H9 (cell line): Measurements from ENCODE around the gene ABCB11. TPM values are rescaled to one million over a fixed set of nuclear protein-coding genes. Genes with fewer than 3 reads are reported as not detected.

Experiments
- DNase-seq: peaks from one replicate; pipeline ENCODE4 v3.0.0-alpha.2; 2017
- H2AFZ ChIP-seq: one replicate; pipeline ENCODE4 v1.6.1; 2013; ENCODE audit warnings: mild to moderate bottlenecking, low read length, control low read depth, moderate library complexity
- H2AK5ac ChIP-seq: 2 replicates; pipeline ENCODE4 v1.6.1; 2013; ENCODE audit warnings: low read length, control low read depth, mixed read lengths; ENCODE audit not compliant: insufficient read length
- H2BK120ac ChIP-seq: one replicate; pipeline ENCODE4 v1.6.1; 2013; ENCODE audit warnings: low read depth, mild to moderate bottlenecking, low read length, control low read depth, inconsistent platforms; ENCODE audit not compliant: poor library complexity, severe bottlenecking
- H2BK12ac ChIP-seq: 2 replicates; pipeline ENCODE4 v1.6.1; 2013; ENCODE audit warnings: low read length, control low read depth, mixed read lengths, low read depth; ENCODE audit not compliant: insufficient read length
- H2BK15ac ChIP-seq: 2 replicates; pipeline ENCODE4 v1.6.1; 2013; ENCODE audit warnings: low read depth, low read length, control low read depth
- H2BK20ac ChIP-seq: one replicate; pipeline ENCODE4 v1.6.1; 2013; ENCODE audit warnings: low read depth, mild to moderate bottlenecking, low read length, control low read depth, inconsistent platforms; ENCODE audit not compliant: poor library complexity, severe bottlenecking
- H2BK5ac ChIP-seq: 2 replicates; pipeline ENCODE4 v1.6.1; 2013; ENCODE audit warnings: low read length, control low read depth, mixed read lengths; ENCODE audit not compliant: insufficient read length
- H3K14ac ChIP-seq: 2 replicates; pipeline ENCODE4 v1.6.1; 2013; ENCODE audit warnings: low read length, control low read depth; ENCODE audit not compliant: insufficient read depth
- H3K18ac ChIP-seq: 2 replicates; pipeline ENCODE4 v1.6.1; 2013; ENCODE audit warnings: low read depth, mild to moderate bottlenecking, mixed read lengths, low read length, control low read depth; ENCODE audit not compliant: insufficient read length
- H3K23ac ChIP-seq: 2 replicates; pipeline ENCODE4 v1.6.1; 2013; ENCODE audit warnings: low read length, control low read depth, mixed read lengths, low read depth; ENCODE audit not compliant: insufficient read length
- H3K23me2 ChIP-seq: 2 replicates; pipeline ENCODE4 v1.6.1; 2013; ENCODE audit warnings: low read depth, mild to moderate bottlenecking, mixed read lengths, low read length, control low read depth; ENCODE audit not compliant: insufficient read length, poor library complexity, severe bottlenecking
- H3K27ac ChIP-seq: 2 replicates; pipeline ENCODE4 v1.5.1; 2013; ENCODE audit warnings: low read length, control low read depth, mixed read lengths, low read depth; ENCODE audit not compliant: insufficient read length
- H3K27me3 ChIP-seq: 2 replicates; pipeline ENCODE4 v1.6.1; 2013; ENCODE audit warnings: low read length, control low read depth, inconsistent platforms; ENCODE audit not compliant: insufficient read depth
- H3K4ac ChIP-seq: 2 replicates; pipeline ENCODE4 v1.6.1; 2013; ENCODE audit warnings: low read depth, mild to moderate bottlenecking, control low read depth, inconsistent platforms, low read length, moderate library complexity
- H3K4me1 ChIP-seq: 2 replicates; pipeline ENCODE4 v1.6.1; 2013; ENCODE audit warnings: low read length, control low read depth, inconsistent platforms; ENCODE audit not compliant: insufficient read depth
- H3K4me2 ChIP-seq: 2 replicates; pipeline ENCODE4 v1.6.1; 2013; ENCODE audit warnings: low read length, control low read depth, mixed read lengths; ENCODE audit not compliant: insufficient read length, insufficient read depth
- H3K56ac ChIP-seq: 2 replicates; pipeline ENCODE4 v1.6.1; 2013; ENCODE audit warnings: low read depth, mild to moderate bottlenecking, mixed read lengths, low read length, control low read depth; ENCODE audit not compliant: insufficient read length
- H3K79me1 ChIP-seq: 2 replicates; pipeline ENCODE4 v1.6.1; 2013; ENCODE audit warnings: low read depth, mild to moderate bottlenecking, moderate library complexity, low read length, control low read depth, inconsistent platforms; ENCODE audit not compliant: insufficient read depth, poor library complexity, severe bottlenecking
- H3K79me2 ChIP-seq: 2 replicates; pipeline ENCODE4 v1.6.1; 2013; ENCODE audit warnings: low read length, control low read depth, inconsistent platforms; ENCODE audit not compliant: insufficient read depth
- H3K9ac ChIP-seq: 2 replicates; pipeline ENCODE4 v1.6.1; 2013; ENCODE audit warnings: low read length, control low read depth, mixed read lengths; ENCODE audit not compliant: insufficient read length; ENCODE audit errors: extremely low read depth
- H3K9me3 ChIP-seq: one replicate; pipeline ENCODE4 v1.6.1; 2013; ENCODE audit warnings: low read depth, low read length, inconsistent platforms; ENCODE audit not compliant: control insufficient read depth
- H3T11ph ChIP-seq: one replicate; pipeline ENCODE4 v1.6.1; 2013; ENCODE audit warnings: mild to moderate bottlenecking, low read length, control low read depth, inconsistent platforms
- H4K20me1 ChIP-seq: one replicate; pipeline ENCODE4 v1.6.1; 2013; ENCODE audit not compliant: control insufficient read depth, insufficient read length, insufficient read depth
- H4K5ac ChIP-seq: 2 replicates; pipeline ENCODE4 v1.6.1; 2013; ENCODE audit warnings: low read depth, mild to moderate bottlenecking, mixed read lengths, low read length, control low read depth; ENCODE audit not compliant: insufficient read length
- H4K8ac ChIP-seq: replicated peaks from 2 replicates; pipeline ENCODE4 v1.6.1; 2013; ENCODE audit warnings: low read length, control low read depth, mixed read lengths, low read depth; ENCODE audit not compliant: insufficient read length
- H4K91ac ChIP-seq: 2 replicates; pipeline ENCODE4 v1.6.1; 2013; ENCODE audit warnings: low read depth, mild to moderate bottlenecking, moderate library complexity, mixed read lengths, low read length, control low read depth; ENCODE audit not compliant: insufficient read length
- H3K27ac Mint-ChIP-seq, 3 experiments: 2 replicates in 2 of 3; 3 replicates in 1 of 3; pipeline ENCODE4 v1.8.0; 2020 to 2021; ENCODE audit warnings: mixed read lengths in 3 of 3, mild to moderate bottlenecking in 1 of 3, moderate library complexity in 1 of 3
- H3K27me3 Mint-ChIP-seq: 2 replicates; pipeline ENCODE4 v1.8.0; 2021; ENCODE audit warnings: low read depth, mild to moderate bottlenecking, moderate library complexity, mixed read lengths
- H3K36me3 Mint-ChIP-seq, 3 experiments: 2 replicates in 2 of 3; 3 replicates in 1 of 3; pipeline ENCODE4 v1.8.0; 2020 to 2021; ENCODE audit warnings: low read depth in 3 of 3, mixed read lengths in 3 of 3; ENCODE audit not compliant: insufficient read depth in 1 of 3
- H3K4me1 Mint-ChIP-seq, 2 experiments: 2 replicates each; pipeline ENCODE4 v1.8.0; 2020; ENCODE audit warnings: mixed read lengths in 2 of 2
- H3K4me3 Mint-ChIP-seq, 2 experiments: 2 replicates in 1 of 2; 3 replicates in 1 of 2; pipeline ENCODE4 v1.8.0; 2020 to 2021; ENCODE audit warnings: mild to moderate bottlenecking in 2 of 2, mixed read lengths in 2 of 2, moderate library complexity in 1 of 2
- H3K9me3 Mint-ChIP-seq, 2 experiments: 2 replicates in 1 of 2; 3 replicates in 1 of 2; pipeline ENCODE4 v1.8.0; 2020; ENCODE audit warnings: mild to moderate bottlenecking in 2 of 2, mixed read lengths in 2 of 2, moderate library complexity in 1 of 2
- WGBS: extraction: QIAGEN DNeasy Blood & Tissue Kit; methylation state at CpG from one replicate; pipeline ENCODE4 v1.1.7; 2013; ENCODE audit warnings: missing lambda C conversion rate, low lambda C conversion rate, mixed read lengths; ENCODE audit not compliant: insufficient read length; ENCODE audit errors: extremely low coverage; 5-methylcytosine and 5-hydroxymethylcytosine counted together
- total RNA-seq: library from RNA; stranded (reverse); gene quantifications from 2 replicates; pipeline ENCODE4 v1.2.1, GENCODE V29; 2021
- TF ChIP-seq, protein P1 (sequence below): fragments of 200-600 bp; sonication (generic); conservative IDR thresholded peaks from 3 replicates; pipeline ENCODE4 v1.8.0; 2021; ENCODE audit warnings: antibody characterized with exemption, mild to moderate bottlenecking

ABCB11 gene
- total RNA-seq, 1 experiment from 2014 or later = not detected

DNA sequence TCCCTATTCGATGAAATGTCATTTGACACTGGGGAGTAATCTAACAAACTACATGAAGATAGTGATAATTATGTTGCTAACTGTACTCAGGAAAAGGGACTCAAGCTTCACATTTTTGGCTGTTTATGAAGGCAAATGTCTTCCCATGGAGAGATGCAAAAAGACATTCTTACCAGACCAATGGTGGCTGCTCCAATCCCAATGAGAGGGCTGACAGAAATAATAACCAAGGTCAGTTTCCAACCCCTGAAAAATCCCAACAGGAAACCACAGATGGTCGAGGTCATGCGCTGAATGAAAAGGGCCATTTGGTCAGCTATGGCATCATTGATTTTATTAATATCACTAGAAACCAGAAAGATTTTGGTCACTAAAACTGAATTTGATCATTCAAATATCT is 37.6 kb downstream of the ABCB11 start:
- H3K9ac ChIP-seq = no peak overlapping the region
- H3K4me2 ChIP-seq = no peak overlapping the region
- H2AK5ac ChIP-seq = no peak overlapping the region
- no peak overlapping the region for H3K27ac ChIP-seq
- H3K4me1 ChIP-seq = no peaks in the 10 kb centered on the region
- no peak overlapping the region for H2AFZ ChIP-seq
- no peak overlapping the region for H2BK15ac ChIP-seq
- H2BK120ac ChIP-seq = no peak overlapping the region
- no peak overlapping the region for H2BK12ac ChIP-seq
- TF ChIP-seq, protein P1, sequence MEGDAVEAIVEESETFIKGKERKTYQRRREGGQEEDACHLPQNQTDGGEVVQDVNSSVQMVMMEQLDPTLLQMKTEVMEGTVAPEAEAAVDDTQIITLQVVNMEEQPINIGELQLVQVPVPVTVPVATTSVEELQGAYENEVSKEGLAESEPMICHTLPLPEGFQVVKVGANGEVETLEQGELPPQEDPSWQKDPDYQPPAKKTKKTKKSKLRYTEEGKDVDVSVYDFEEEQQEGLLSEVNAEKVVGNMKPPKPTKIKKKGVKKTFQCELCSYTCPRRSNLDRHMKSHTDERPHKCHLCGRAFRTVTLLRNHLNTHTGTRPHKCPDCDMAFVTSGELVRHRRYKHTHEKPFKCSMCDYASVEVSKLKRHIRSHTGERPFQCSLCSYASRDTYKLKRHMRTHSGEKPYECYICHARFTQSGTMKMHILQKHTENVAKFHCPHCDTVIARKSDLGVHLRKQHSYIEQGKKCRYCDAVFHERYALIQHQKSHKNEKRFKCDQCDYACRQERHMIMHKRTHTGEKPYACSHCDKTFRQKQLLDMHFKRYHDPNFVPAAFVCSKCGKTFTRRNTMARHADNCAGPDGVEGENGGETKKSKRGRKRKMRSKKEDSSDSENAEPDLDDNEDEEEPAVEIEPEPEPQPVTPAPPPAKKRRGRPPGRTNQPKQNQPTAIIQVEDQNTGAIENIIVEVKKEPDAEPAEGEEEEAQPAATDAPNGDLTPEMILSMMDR = no peak
- Mint-ChIP-seq H3K36me3 (no peaks in the 10 kb centered on the region), H3K4me1 (peaks cover 0 to 4% of the 10 kb centered on the region in 2 experiments; a peak in 1 of 4 replicates), H3K27ac (no peak overlapping the region), H3K27me3 (no peaks in the 10 kb centered on the region), H3K9me3 (no peaks in the 10 kb centered on the region), H3K4me3 (no peak overlapping the region)
- H4K20me1 ChIP-seq = no peaks in the 10 kb centered on the region
- H3K9me3 ChIP-seq = no peaks in the 10 kb centered on the region
- no peaks in the 10 kb centered on the region for H3K27me3 ChIP-seq
- no peak overlapping the region for H3K23ac ChIP-seq
- H4K5ac ChIP-seq = no peak overlapping the region
- no peak overlapping the region for H3T11ph ChIP-seq
- DNase-seq = no peak
- no peaks in the 10 kb centered on the region for H3K23me2 ChIP-seq
- no peaks in the 10 kb centered on the region for H3K79me1 ChIP-seq
- H2BK5ac ChIP-seq = no peak overlapping the region
- no CpG with 5 or more reads among the region's 3 CpGs for WGBS
- H3K14ac ChIP-seq = no peak overlapping the region
- H3K79me2 ChIP-seq = no peaks in the 10 kb centered on the region
- H3K4ac ChIP-seq = no peak overlapping the region
- H3K18ac ChIP-seq = no peak overlapping the region
- no peak overlapping the region for H2BK20ac ChIP-seq
- H4K91ac ChIP-seq = no peak overlapping the region
- no peak overlapping the region for H3K56ac ChIP-seq
- no peak overlapping the region for H4K8ac ChIP-seq
